Activated CD4-positive, alpha-beta T cell treated with anti-CD3 and anti-CD28 coated beads, Interleukin-2, amount 50 U/mL, for 48 hours (primary cell): ENCODE data around the gene OVOL3.

Experiments
- DNase-seq, 2 experiments: peaks; one replicate each; pipeline ENCODE4 v3.0.0-alpha.2; 2020

The OVOL3 gene

GRCh38 chr19:36136964-36137686 lies 26.2 kb downstream of the OVOL3 start:
- DNase-seq: peak in 1 of 2 experiments; percentile 19

- no peak for DNase-seq
These were observed 28.2 kb downstream of the OVOL3 start for GRCh38 chr19:36139120-36139472.

- DNase-seq: peak; percentile 94 to 96
These were observed 28.7 kb downstream of the OVOL3 start, which contains the start of gene CAPNS1 for GRCh38 chr19:36139473-36140303. TSS of gene CAPNS1 (plus strand) at chr19:36140066. CDS start at chr19:36141012, 946 bp downstream.

GRCh38 chr19:36140304-36141038 lies 29.5 kb downstream of the OVOL3 start:
- peak; percentile 49 to 62 for DNase-seq

DNA sequence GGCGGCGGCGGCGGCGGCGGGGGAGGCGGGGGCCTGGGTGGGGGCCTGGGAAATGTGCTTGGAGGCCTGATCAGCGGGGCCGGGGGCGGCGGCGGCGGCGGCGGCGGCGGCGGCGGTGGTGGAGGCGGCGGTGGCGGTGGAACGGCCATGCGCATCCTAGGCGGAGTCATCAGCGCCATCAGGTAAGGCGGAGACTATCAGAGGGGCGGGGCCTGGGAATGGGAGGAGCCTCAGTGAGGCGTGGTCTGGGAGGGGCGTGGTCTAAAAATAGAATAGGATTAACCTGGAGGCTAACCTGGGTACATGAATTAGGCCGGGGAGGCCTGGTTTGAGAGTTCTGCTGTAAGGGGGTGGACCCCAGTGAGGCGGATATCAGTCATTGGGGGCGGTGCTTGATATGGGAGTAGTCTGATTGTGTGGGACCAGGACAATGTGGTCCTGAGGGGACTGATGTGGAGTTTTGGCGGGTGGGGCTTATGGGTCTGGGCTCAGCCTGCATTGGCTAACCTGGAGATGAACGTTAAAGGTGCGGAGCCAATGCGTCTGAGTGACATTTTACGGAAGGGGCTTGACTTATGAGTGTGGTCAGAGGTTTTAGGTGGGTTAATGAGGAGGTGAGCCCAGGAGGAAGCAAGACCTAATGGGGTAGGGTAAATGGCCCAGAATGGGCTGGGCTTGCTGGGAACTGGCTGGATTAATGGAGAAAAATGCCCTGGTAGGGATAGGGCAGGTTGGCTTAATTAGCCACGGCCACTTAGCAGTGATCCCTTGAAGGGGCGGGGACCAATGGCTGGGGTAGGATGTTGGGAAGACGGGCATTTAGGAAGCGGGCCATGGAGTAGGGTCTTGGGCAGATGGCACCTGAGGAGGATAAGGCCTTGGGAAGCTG lies 30.3 kb downstream of the OVOL3 start:
- DNase-seq: peak; percentile 92 to 93

GRCh38 chr19:36142046-36142445 lies 31.1 kb downstream of the OVOL3 start:
- DNase-seq: no peak

GRCh38 chr19:36142496-36142895 lies 31.6 kb downstream of the OVOL3 start:
- no peak for DNase-seq

- DNase-seq: no peak
These were observed 33.7 kb downstream of the OVOL3 start for GRCh38 chr19:36144624-36145023.

GRCh38 chr19:36149673-36150406 lies 38.9 kb downstream of the OVOL3 start:
- DNase-seq: no peak

DNA sequence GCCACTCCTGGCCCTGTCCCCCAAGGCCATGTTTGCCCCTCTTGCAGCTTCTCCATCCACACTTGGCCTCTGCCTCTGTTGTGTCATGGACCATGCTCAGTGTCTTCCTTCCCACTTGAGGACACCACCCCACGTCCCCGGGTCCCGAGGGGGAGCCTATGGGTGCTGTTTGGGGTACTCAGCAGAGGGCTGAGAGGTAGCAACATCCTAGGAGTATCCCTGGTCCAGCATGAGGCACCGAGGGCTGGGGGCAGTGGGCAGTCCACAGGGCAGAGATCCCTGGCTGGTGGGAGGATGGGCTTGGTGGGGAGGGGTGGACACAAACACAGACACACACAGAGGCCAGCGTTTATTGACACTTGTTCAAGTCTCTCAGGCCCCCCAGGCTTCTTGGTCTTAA lies 39.6 kb downstream of the OVOL3 start:
- no peak for DNase-seq

GRCh38 chr19:36151144-36152018 lies 40.4 kb downstream of the OVOL3 start:
- no peak for DNase-seq

DNA sequence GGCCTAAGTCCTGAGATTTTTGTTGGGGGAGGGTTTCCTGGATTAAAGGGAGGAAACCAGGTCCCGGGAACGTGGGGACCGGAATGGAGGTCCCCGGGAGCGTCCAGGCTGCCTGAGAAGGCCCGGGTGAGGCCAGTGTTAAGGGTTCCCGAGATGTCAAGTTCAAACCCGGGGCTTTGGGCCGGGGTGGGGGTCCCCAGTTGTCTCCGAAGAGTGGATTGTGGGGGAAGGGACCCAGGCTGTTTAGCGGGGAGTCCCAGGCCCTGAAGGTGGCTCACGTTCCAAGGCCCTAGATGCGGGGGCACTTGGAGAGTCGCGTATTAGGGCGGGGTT lies 41.0 kb downstream of the OVOL3 start:
- no peak for DNase-seq

DNA sequence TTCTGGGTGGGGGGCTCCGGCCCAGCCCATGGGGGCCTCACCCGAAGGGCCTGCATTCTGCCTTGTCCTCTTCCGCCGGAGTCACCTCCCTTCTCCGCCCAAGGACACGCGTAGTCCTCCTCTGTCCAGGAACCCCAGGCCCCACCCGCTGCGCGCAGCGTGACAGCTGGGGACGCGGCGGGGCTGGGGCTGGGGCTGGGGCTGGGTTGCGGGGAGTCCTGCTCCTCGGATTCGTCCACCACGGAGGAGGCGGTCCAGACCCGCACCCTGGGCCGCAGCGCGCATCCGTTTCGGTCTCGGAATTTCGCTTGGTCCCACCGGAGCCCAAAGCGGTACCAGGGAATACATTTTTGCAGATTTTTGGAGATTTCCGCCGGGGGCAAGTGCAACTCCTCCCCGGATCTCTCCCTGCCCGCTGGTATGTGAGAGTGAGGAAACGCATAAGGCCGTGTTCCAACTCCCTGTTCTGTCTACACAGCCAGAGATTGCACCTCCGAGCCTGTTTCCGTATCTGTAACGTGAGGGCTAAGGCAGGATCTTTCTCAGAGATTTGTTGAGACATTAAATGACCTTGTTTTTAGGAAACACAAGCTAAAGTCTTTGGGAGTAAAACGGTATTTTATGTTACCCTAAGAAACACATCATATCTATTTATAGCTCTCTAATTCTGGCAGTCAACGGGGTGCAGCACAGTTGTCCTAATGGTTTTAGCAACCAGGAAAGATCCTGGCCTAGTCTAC lies 41.6 kb downstream of the OVOL3 start, which contains the start of gene COX7A1:
Gene COX7A1 (minus strand): TSS at position 96 of the 740 bp plus-strand sequence. CDS start 40 bp downstream, at position 56.
- DNase-seq: no peak

DNA sequence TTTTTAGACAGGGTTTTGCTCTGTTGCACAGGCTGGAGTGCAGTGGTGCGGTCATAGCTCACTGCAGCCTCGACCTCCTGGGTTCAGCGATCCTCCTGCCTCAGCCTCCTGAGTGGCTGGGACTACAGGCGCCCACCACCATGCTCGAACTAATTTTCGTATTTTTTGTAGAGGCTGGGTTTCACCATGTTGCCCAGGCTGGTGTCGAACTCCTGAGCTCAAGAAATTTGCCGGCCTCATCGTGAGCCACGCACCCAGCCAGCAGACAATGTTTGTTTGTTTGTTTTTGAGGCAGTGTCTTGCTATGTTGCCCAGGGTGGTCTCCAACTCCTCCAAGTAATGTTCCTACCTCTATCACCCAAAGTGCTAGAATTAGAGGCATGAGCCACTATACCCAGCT lies 42.2 kb downstream of the OVOL3 start:
- no peak for DNase-seq

DNA sequence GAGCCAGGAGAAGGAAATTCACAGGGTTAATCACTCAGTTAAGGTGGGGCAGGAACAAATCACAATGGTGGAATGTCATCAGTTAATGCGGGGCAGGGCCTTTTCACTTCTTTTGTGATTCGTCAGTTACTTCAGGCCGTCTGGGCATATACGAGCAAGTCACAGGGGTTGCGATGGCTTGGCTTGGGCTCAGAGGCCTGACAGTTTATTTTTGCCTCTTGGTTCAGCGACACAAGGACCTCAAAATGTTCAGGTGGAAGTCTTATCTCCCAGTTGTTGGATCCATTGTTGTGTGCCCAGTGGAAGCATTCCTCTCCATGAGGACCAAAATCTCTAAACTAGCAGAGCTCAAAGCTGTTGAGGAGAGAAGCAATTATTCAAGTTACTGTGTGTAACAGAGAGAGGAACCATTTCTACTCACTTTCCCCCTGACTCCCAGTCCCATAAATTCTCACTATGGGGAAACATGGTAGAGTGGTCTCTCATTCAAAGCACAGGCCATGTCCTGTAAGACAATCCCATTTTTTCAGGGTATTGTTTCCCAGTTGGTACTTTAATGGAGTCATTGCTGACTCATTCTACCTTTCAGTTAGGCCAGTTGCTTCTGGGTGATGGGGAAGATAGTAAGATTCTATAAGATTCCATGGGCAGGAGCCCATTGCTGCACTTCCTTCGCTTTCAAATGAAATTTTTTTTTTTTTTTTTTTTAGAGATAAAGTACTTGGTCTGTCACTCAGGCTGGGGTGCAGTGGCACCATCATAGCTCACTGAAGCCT lies 50.1 kb downstream of the OVOL3 start:
- no peak for DNase-seq
